GM18519 (cell line): Measurements from ENCODE around the gene C16orf46.

Experiments used
- ATAC-seq: cut with Tn5 transposase; IDR thresholded peaks from one replicate; pipeline ENCODE4 v1.9.1; 2021; ENCODE audit warnings: mild to moderate bottlenecking, moderate library complexity; ENCODE audit not compliant: unreplicated experiment, low FRiP score

The C16orf46 gene

GRCh38 chr16:81026429-81026828 lies 50.6 kb downstream of the C16orf46 start:
- ATAC-seq = no peak

GRCh38 chr16:81018496-81018895 lies 58.5 kb downstream of the C16orf46 start:
- ATAC-seq = no peak

- no peak for ATAC-seq
Observed at GRCh38 chr16:81014672-81015071, 62.4 kb downstream of the C16orf46 start.

- no peak for ATAC-seq
Observed at GRCh38 chr16:81012974-81013373, 64.1 kb downstream of the C16orf46 start.
